GM12878 (cell line): ENCODE results near the gene TUBAL3. TPM values are rescaled to one million over a fixed set of nuclear protein-coding genes. Genes with fewer than 3 reads are reported as not detected.

ENCODE experiments used
- JUNB ChIP-seq: IDR thresholded peaks from 2 replicates; pipeline ENCODE4 v1.6.1; 2016; ENCODE audit warnings: antibody characterized with exemption, mild to moderate bottlenecking
- KAT2A ChIP-seq: conservative IDR thresholded peaks from 2 replicates; pipeline ENCODE4 v1.6.1; 2011; ENCODE audit warnings: low read depth, low read length; ENCODE audit not compliant: control insufficient read depth
- MTA3 ChIP-seq: IDR thresholded peaks from 2 replicates; pipeline ENCODE4 v1.6.1; 2012; ENCODE audit warnings: low read length, inconsistent platforms, borderline replicate concordance
- PML ChIP-seq: IDR thresholded peaks from 2 replicates; pipeline ENCODE4 v1.6.1; 2012; ENCODE audit warnings: low read length, inconsistent platforms
- RAD21 ChIP-seq: IDR thresholded peaks from 2 replicates; pipeline ENCODE4 v1.6.1; 2011; ENCODE audit warnings: mild to moderate bottlenecking, low read depth, low read length, moderate library complexity; ENCODE audit not compliant: insufficient read depth
- RB1 ChIP-seq: fragments of 450-650 bp; formaldehyde crosslinking; IDR thresholded peaks from 2 replicates; pipeline ENCODE4 v1.6.1; 2017; ENCODE audit warnings: mild to moderate bottlenecking, borderline replicate concordance
- SMAD5 ChIP-seq: IDR thresholded peaks from 2 replicates; pipeline ENCODE4 v1.6.1; 2016; ENCODE audit warnings: antibody characterized with exemption, low read depth
- STAT3 ChIP-seq: IDR thresholded peaks from 2 replicates; pipeline ENCODE4 v1.6.1; 2011; ENCODE audit warnings: low read depth, low read length, improper control_type of control experiment
- ZBED1 ChIP-seq: IDR thresholded peaks from 2 replicates; pipeline ENCODE4 v1.6.1; 2016; ENCODE audit warnings: borderline replicate concordance
- ZNF24 ChIP-seq: fragments of 450-650 bp; IDR thresholded peaks from 2 replicates; pipeline ENCODE4 v1.6.1; 2017; ENCODE audit warnings: antibody characterized with exemption, mild to moderate bottlenecking
- polyA plus RNA-seq, 11 experiments: library from polyadenylated mRNA; depleted of rRNA in 4 of 11; unstranded in 6 of 11; stranded (reverse) in 5 of 11; fragments of >200 nt; fragmentation: Nextera tagmentation in 4 of 11; fragmentation: Illumina TruSeq in 1 of 11; extraction: Ambion mirVana in 4 of 11; extraction: Trizol in 1 of 11; gene quantifications; 1 replicate in 1 of 11; 2 replicates in 10 of 11; pipeline versions ENCODE4 v1.2.1 to v1.2.3, GENCODE V29; 2011 to 2016; ENCODE audit warnings: inconsistent platforms in 2 of 11, missing spikeins in 2 of 11, low read depth in 1 of 11
- total RNA-seq, 4 experiments: library from RNA; depleted of rRNA in 3 of 4; stranded (reverse); fragments of >200 nt in 3 of 4; fragmentation: Illumina TruSeq in 1 of 4; extraction: Trizol in 1 of 4; gene quantifications; 2 replicates each; pipeline versions ENCODE4 v1.2.1 to v1.2.3, GENCODE V29; 2013 to 2021
- TF ChIP-seq, protein P1 (sequence below): fragments of 450-650 bp; formaldehyde crosslinking; IDR thresholded peaks from 2 replicates; pipeline ENCODE4 v1.4.0; 2022; ENCODE audit warnings: mild to moderate bottlenecking, moderate library complexity

The TUBAL3 gene
- total and polyA plus RNA-seq, 10 of the 15 experiments (the other 5 are each of a cell fraction or from before 2014, with no cell fraction given) = 0.03 to 0.06 TPM; not detected in 8

DNA sequence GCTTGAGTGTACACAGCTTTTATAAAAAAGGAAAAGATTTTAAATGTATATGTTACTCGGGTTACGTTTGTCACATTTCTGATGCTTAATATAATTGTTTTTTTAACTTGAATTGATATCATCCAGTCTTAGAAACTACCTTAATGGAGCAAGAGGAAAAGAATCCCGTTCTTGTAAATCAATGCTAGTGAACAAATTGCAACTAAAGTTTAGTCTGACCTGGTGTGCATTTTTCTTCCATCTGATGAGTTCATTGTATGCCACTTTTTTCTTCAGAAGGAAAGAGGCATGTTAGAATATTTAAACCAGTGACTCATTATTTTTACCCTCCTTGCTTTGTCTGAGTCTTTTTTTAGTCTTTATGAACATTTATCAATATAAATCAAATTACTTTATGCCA lies 42.4 kb upstream of the TUBAL3 start (continued):
- TF ChIP-seq, protein P1, sequence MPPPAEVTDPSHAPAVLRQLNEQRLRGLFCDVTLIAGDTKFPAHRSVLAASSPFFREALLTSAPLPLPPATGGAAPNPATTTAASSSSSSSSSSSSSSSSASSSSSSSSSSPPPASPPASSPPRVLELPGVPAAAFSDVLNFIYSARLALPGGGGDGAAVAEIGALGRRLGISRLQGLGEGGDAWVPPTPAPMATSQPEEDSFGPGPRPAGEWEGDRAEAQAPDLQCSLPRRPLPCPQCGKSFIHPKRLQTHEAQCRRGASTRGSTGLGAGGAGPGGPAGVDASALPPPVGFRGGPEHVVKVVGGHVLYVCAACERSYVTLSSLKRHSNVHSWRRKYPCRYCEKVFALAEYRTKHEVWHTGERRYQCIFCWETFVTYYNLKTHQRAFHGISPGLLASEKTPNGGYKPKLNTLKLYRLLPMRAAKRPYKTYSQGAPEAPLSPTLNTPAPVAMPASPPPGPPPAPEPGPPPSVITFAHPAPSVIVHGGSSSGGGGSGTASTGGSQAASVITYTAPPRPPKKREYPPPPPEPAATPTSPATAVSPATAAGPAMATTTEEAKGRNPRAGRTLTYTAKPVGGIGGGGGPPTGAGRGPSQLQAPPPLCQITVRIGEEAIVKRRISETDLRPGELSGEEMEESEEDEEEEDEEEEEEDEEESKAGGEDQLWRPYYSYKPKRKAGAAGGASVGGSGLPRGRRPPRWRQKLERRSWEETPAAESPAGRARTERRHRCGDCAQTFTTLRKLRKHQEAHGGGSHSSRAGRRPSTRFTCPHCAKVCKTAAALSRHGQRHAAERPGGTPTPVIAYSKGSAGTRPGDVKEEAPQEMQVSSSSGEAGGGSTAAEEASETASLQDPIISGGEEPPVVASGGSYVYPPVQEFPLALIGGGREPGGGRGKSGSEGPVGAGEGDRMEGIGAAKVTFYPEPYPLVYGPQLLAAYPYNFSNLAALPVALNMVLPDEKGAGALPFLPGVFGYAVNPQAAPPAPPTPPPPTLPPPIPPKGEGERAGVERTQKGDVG = no peak
- no peak for TF ChIP-seq ZBED1
- TF ChIP-seq ZNF24 = no peak
- no peak for TF ChIP-seq STAT3
- no peak for TF ChIP-seq RAD21
- TF ChIP-seq MTA3 = no peak
- no peak for TF ChIP-seq RB1
- TF ChIP-seq PML = no peak
- no peak for TF ChIP-seq KAT2A
- no peak for TF ChIP-seq SMAD5
- no peak for TF ChIP-seq JUNB
